Right renal pelvis (tissue), 4 donors: ENCODE results near the gene SERGEF. TPM values are rescaled to one million over a fixed set of nuclear protein-coding genes. Genes with fewer than 3 reads are reported as not detected.

ENCODE experiments used
- DNase-seq, 4 donors: peaks; one replicate each; pipeline ENCODE4 v3.0.0-alpha.2; 2013; ENCODE audit warnings: low read depth in 4 of 4, low spot score in 3 of 4, missing footprints in 1 of 4
- polyA plus RNA-seq, 4 donors: library from polyadenylated mRNA; unstranded; fragments of 120-200 nt; gene quantifications; one replicate each; pipeline ENCODE4 v1.2.1, GENCODE V29; 2013; ENCODE audit not compliant: insufficient read length in 4 of 4

Gene SERGEF
- polyA plus RNA-seq, 4 donors, result 19.6 to 22.5 (median 21.8) TPM

- DNase-seq, result no peak
Measured at GRCh38 chr11:17822401-17822781, 190.5 kb downstream of the SERGEF start.

DNA sequence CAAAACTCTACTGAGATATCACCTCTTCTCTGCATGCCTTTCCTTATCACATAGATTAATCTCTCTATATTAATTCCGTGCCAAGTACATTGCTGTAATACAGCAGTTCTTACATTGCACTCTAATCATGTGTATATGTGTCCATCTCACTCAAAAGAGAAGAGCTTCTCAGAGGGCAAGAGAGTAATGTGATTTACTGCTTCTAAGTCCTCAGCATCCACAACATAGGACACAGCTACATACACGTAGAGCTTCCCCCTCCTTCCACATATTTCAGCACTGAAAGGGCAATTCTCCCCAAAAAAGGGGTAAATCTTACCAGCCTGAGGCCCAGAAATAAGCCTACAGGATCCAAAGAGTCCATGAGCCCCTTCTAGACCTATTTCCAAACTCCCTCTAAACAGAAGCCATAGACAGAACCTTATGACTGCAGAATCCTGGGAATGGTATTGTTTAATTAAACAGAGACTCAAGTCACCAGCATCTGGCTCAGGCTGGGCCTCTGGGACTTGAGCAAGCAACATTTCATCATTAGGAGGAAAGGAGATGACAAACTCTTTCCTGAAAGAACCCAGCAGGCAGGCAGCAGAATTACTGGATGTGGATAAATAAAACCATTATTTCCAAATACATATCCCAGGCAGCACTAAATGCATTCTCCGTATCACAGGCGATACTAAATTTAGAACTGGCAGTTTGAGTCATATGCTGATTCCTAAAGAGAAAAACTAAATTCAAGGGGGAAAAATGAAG, 191.0 kb downstream of the SERGEF start:
- DNase-seq, result no peak

- no peak for DNase-seq
Measured at GRCh38 chr11:17816232-17816931, 196.5 kb downstream of the SERGEF start.

GRCh38 chr11:17814546-17814945, 198.3 kb downstream of the SERGEF start:
- no peak for DNase-seq

- no peak for DNase-seq
Measured at GRCh38 chr11:17813391-17814059, 199.3 kb downstream of the SERGEF start.

DNA sequence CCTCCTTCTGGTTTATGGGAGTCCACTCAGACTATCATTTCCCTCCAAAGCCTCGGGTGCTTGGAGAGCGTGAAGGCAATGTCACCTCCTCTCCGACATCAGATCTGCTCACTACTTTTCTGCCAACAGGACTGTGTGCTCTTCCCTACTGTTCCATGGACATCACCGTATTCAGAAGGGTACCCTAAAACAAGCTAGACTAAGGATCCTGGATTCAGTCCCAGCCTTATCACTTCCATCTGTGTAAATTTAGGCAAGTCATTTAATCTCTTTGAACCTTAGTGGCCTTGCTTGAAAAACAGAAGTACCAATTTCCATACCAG, 200.0 kb downstream of the SERGEF start:
- no peak for DNase-seq

GRCh38 chr11:17812091-17812864, 200.6 kb downstream of the SERGEF start:
- DNase-seq, result no peak

- DNase-seq, result no peak
Measured at GRCh38 chr11:17811352-17811751, 201.5 kb downstream of the SERGEF start.

- no peak for DNase-seq
Measured at GRCh38 chr11:17810746-17811145, 202.1 kb downstream of the SERGEF start.

GRCh38 chr11:17810041-17810440, 202.8 kb downstream of the SERGEF start:
- DNase-seq, result no peak

DNA sequence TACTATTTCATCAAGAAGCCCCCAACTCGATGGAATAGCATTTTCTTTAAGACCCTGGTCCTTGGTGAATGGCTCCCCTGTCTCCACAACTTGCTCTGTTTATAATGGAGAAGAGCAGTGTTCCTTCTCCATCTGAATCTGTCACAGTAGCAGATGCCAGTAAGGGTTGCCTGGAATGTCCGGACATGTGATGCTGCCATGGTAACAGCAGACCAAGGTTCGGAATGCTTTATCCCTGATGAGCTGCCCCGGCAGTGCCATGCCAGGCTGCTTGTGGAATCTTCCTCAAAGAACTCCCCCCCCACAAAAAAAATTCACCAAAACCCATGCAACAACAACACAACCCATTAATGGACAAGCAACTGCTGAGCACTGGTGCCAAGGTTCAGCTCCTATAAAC, 205.8 kb downstream of the SERGEF start:
- DNase-seq, result no peak

GRCh38 chr11:17805873-17806272, 207.0 kb downstream of the SERGEF start:
- no peak for DNase-seq

- DNase-seq, result no peak
Measured at GRCh38 chr11:17805043-17805442, 207.8 kb downstream of the SERGEF start.

DNA sequence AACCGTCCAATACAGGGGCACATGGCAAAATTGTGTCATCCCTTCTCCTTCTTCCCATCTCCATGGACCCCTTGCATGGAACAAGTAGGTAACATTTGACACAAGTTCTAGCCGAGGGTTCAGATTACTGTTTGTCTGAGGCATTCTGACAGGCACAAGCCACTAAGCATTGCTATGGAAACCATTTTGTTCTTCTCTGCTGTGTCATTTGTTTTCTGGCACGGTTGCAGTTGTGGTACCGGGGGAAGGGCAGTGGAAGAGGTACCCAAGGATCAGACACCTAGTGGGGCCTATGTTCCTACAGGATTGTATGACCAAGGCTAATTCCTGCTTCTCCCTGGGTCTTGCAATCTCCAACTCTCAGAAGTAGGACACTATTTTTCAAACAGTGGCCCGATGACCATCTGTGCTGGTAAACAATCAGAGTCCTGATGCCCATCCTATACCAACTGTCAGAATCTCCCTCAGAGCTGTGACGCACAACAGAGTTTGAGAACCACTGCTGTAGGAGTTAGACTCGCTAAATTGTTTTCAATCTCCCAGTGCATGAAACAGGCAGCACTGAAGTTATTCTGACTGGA, 209.0 kb downstream of the SERGEF start:
- DNase-seq, result no peak

- DNase-seq, result no peak
Measured at GRCh38 chr11:17802491-17802890, 210.4 kb downstream of the SERGEF start.

DNA sequence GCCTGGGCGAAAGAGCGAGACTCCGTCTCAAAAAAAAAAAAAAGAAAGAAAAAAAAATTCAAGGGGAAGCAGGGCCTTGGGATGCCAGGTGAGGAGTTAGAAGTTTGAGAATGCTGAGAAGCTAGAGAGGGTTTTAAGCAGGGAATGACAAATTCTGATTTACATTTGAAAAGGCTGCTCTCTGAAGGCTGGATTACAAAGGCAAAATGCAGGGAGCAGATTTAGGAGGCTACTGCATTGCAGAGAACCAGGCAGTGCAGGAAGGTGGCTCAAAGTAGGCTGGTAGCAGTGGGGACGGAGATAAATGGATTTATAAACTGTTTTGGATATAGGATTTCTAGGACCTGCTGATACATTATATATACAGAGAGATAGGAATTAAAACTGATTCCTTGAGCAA, 211.7 kb downstream of the SERGEF start:
- DNase-seq, result no peak

DNA sequence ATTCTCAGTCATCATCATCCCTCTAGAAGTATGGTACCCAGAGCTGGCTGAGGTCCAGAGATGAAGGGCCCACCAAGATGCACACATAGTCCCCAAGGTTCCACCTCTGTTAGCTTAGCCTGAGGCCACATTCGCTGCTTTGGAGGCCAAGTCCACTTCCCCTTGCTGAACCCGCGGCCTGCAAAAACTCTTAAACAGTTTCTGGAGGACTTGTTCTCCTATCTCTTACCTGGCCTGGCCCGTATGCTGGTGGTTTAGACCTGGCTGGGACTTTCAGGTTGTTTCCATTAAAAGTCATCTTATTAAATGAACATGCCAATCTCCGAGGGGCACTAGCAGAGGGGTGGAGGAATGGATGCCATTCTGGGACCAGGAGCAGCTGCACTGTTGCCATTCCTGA, 213.7 kb downstream of the SERGEF start:
- DNase-seq, result no peak

- no peak for DNase-seq
Measured at GRCh38 chr11:17798716-17799115, 214.1 kb downstream of the SERGEF start.

DNA sequence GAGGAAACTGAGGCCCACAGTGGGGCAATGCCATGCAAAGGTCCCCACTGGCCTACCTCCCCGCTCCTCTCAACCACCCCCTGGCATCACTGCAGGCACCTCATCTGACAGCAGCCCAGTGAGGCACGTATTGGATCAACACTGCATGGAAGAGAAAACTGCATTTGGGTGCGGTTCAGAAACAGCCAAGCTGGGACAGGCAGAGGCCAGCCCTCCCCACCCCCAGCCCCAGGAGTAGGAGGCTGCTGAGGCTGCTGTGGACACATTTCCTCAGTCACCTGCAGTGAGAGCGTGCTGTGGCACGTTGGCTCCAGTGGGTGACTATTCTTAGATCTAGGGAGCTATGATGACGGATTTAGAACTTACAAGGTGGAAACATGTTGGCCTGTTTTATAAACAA, 214.6 kb downstream of the SERGEF start:
- DNase-seq, result no peak

- DNase-seq, result no peak
Measured at GRCh38 chr11:17796154-17796553, 216.7 kb downstream of the SERGEF start.

DNA sequence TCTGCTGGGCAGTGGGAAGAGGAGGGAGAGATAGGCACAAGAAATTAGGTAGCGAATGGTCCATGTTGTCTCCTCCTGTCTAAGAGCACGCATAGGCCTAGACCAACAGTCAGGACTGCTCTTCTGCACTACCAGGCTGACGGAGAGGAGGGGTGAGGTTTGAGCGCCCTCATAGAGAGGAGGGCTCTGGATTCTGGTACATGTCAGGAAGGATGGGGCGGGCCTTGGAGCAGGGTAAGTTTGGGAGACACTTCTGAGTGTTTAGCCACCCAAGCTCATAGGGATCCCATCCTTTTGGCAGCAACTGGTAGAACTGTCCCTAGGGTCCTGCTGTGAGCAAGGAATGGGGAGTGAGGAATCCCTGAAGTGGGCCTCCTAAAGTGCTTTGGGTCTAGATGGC, 217.9 kb downstream of the SERGEF start:
- DNase-seq, result no peak
